ENCODE measurements around the gene PCDHGB3. TPM values are rescaled to one million over a fixed set of nuclear protein-coding genes. Genes with fewer than 3 reads are reported as not detected.
"Not testable (repeated sequence)": the region's sequence is repeated elsewhere in the genome, so short reads cannot be mapped to it uniquely, and the experiment has no call there.

The PCDHGB3 gene
- total RNA-seq, 1 donor from 2014 or later = 2.6 TPM

DNA sequence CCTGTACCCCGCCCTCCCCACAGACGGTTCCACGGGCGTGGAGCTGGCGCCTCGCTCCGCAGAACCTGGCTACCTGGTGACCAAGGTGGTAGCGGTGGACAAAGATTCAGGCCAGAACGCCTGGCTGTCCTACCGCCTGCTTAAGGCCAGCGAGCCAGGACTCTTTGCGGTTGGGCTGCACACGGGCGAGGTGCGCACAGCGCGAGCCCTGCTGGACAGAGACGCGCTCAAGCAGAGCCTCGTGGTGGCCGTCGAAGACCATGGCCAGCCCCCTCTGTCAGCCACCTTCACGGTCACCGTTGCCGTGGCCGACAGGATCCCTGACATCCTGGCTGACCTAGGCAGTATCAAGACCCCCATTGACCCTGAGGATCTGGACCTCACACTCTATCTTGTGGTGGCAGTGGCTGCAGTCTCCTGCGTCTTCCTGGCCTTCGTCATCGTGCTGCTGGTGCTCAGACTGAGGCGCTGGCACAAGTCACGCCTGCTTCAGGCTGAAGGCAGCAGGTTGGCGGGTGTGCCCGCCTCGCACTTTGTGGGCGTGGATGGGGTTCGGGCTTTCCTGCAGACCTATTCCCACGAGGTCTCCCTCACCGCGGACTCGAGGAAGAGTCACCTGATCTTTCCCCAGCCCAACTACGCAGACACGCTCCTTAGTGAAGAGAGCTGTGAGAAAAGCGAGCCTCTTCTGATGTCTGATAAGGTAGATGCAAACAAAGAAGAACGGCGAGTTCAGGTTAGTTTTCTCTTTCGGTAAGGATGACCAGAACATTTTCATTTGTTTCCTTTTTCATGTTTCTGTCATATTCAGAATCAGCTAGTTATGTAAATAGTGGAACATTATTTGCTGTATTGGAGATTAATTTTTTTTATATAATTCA is 3.8 kb upstream of the PCDHGB3 start:
- CTCF ChIA-PET = no interaction called here
- TF ChIP-seq, protein P1, sequence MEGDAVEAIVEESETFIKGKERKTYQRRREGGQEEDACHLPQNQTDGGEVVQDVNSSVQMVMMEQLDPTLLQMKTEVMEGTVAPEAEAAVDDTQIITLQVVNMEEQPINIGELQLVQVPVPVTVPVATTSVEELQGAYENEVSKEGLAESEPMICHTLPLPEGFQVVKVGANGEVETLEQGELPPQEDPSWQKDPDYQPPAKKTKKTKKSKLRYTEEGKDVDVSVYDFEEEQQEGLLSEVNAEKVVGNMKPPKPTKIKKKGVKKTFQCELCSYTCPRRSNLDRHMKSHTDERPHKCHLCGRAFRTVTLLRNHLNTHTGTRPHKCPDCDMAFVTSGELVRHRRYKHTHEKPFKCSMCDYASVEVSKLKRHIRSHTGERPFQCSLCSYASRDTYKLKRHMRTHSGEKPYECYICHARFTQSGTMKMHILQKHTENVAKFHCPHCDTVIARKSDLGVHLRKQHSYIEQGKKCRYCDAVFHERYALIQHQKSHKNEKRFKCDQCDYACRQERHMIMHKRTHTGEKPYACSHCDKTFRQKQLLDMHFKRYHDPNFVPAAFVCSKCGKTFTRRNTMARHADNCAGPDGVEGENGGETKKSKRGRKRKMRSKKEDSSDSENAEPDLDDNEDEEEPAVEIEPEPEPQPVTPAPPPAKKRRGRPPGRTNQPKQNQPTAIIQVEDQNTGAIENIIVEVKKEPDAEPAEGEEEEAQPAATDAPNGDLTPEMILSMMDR (IDR thresholded peaks at IDR 0.05) = no peak
- H3K4me3 Mint-ChIP-seq = no peak overlapping the region
- H3K9me3 Mint-ChIP-seq = peaks cover 29% of the 10 kb centered on the region
- H3K27me3 Mint-ChIP-seq = peaks cover 55% of the 10 kb centered on the region
- peaks cover 12% of the 10 kb centered on the region for H3K36me3 Mint-ChIP-seq (ENCODE audit: low read depth)
- peaks cover 14% of the 10 kb centered on the region for H3K4me1 Mint-ChIP-seq
- no peak overlapping the region for H3K27ac Mint-ChIP-seq
- intact Hi-C loops (cut with micrococcal nuclease) = no loop called here
- POLR2A ChIA-PET = interaction anchor here (0.8 kb wide), 1 partner anchor 189 kb away, joined by 3 read pairs; the partner anchor contains the start of gene PCDHB8
- ATAC-seq (ENCODE audit: low read depth) (no peak), DNase-seq (no peak)

- intact Hi-C loops (cut with micrococcal nuclease) = loop anchor here (5.0 kb wide), 1 partner anchor 40 kb away; the partner anchor contains the start of gene PCDHGA10
- Mint-ChIP-seq H3K27ac (no peak overlapping the region), H3K4me3 (no peak overlapping the region), H3K36me3 (ENCODE audit: low read depth) (no peaks in the 10 kb centered on the region), H3K4me1 (peaks cover 7% of the 10 kb centered on the region), H3K27me3 (peaks cover 43% of the 10 kb centered on the region), H3K9me3 (peaks cover 17% of the 10 kb centered on the region)
- ChIA-PET POLR2A (no interaction called here), CTCF (interaction anchor here (2.8 kb wide), 1 partner anchor 192 kb away, joined by 23 read pairs; no protein-coding TSS in a partner anchor)
- TF ChIP-seq, protein P1 (IDR thresholded peaks at IDR 0.05) = no peak
- DNase-seq = no peak
- no peak for ATAC-seq (ENCODE audit: low read depth)
These were observed 1.8 kb downstream of the PCDHGB3 start for GRCh38 chr5:141371572-141372475.

GRCh38 chr5:141373673-141374317 is 3.8 kb downstream of the PCDHGB3 start, which contains the start of gene PCDHGA6:
Gene PCDHGA6, plus strand, starts transcription at chr5:141373891. Its CDS starts 193 bp downstream, at chr5:141374084.
- DNase-seq (no peak), ATAC-seq (ENCODE audit: low read depth) (no peak)
- Mint-ChIP-seq H3K36me3 (ENCODE audit: low read depth) (no peaks in the 10 kb centered on the region), H3K27ac (no peak within 1 kb of the TSS), H3K9me3 (peaks cover 22% of the 10 kb centered on the region), H3K27me3 (peaks cover 37% of the 10 kb centered on the region), H3K4me3 (peak within 1 kb of the TSS; percentile 12), H3K4me1 (peaks cover 7% of the 10 kb centered on the region)
- ChIA-PET POLR2A (no interaction called here), CTCF (interaction anchor here (1.3 kb wide), 1 partner anchor 24 kb away, joined by 3 read pairs; the partner anchor contains the start of gene PCDHGB5)
- intact Hi-C loops (cut with micrococcal nuclease) = loop anchor here (1.0 to 5.0 kb wide), 2 partner anchors 39 to 185 kb away; partner anchors contain the start of gene PCDHGA10
- TF ChIP-seq, protein P1 (IDR thresholded peaks at IDR 0.05) = no peak

- intact Hi-C loops (cut with micrococcal nuclease) = loop anchor here (5.0 kb wide), 1 partner anchor 38 kb away; the partner anchor contains the start of gene PCDHGA10
- ATAC-seq (ENCODE audit: low read depth) = no peak
These were observed 4.6 kb downstream of the PCDHGB3 start for GRCh38 chr5:141374627-141375026.

GRCh38 chr5:141375444-141376155 is 5.6 kb downstream of the PCDHGB3 start:
- H3K27me3 Mint-ChIP-seq = peaks cover 28% of the 10 kb centered on the region
- not testable (repeated sequence) for ATAC-seq (ENCODE audit: low read depth); H3K27ac Mint-ChIP-seq

More at GRCh38 chr5:141374627-141375026, 4.6 kb downstream of the PCDHGB3 start:
- no peak for DNase-seq
- H3K4me1 Mint-ChIP-seq = peaks cover 7% of the 10 kb centered on the region
- H3K9me3 Mint-ChIP-seq = peaks cover 24% of the 10 kb centered on the region
- no peak overlapping the region for H3K27ac Mint-ChIP-seq
- H3K27me3 Mint-ChIP-seq = peaks cover 31% of the 10 kb centered on the region
- no peaks in the 10 kb centered on the region for H3K36me3 Mint-ChIP-seq (ENCODE audit: low read depth)
- TF ChIP-seq, protein P1 (IDR thresholded peaks at IDR 0.05) = no peak
- CTCF ChIA-PET = interaction anchor here (1.3 kb wide), 1 partner anchor 23 kb away, joined by 3 read pairs; the partner anchor contains the start of gene PCDHGB5
- POLR2A ChIA-PET = no interaction called here
- H3K4me3 Mint-ChIP-seq = no peak overlapping the region

More at GRCh38 chr5:141375444-141376155, 5.6 kb downstream of the PCDHGB3 start:
- CTCF ChIA-PET; POLR2A ChIA-PET; H3K36me3 Mint-ChIP-seq (ENCODE audit: low read depth); DNase-seq; H3K4me3 Mint-ChIP-seq; intact Hi-C loops (cut with micrococcal nuclease); H3K4me1 Mint-ChIP-seq: not testable (repeated sequence)
- peaks cover 24% of the 10 kb centered on the region for H3K9me3 Mint-ChIP-seq
